NCI-H510A (cell line): ENCODE measurements around the gene PRSS16.
"Not testable (repeated sequence)": the region's sequence is repeated elsewhere in the genome, so short reads cannot be mapped to it uniquely, and the experiment has no call there.

ENCODE experiments used
- DNase-seq: peaks from one replicate; lab custom pipeline; 2025; lab: John Stamatoyannopoulos, UW

The PRSS16 gene

DNA sequence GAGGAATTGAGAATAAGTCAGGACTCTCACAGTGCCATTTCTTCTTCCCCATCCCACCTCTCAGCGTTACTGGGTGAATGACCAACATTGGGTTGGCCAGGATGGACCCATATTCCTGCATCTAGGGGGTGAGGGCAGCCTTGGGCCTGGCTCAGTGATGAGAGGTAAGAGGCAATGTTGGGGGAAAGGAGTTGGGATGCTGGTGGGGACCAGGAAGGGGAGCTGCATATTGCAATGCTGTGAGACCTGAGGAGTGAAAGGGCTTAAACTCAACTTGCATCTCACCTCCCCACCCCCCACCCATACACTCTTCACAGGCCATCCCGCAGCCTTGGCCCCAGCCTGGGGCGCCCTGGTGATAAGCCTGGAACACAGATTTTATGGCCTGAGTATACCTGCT, 1.3 kb downstream of the PRSS16 start:
- no peak for DNase-seq

DNA sequence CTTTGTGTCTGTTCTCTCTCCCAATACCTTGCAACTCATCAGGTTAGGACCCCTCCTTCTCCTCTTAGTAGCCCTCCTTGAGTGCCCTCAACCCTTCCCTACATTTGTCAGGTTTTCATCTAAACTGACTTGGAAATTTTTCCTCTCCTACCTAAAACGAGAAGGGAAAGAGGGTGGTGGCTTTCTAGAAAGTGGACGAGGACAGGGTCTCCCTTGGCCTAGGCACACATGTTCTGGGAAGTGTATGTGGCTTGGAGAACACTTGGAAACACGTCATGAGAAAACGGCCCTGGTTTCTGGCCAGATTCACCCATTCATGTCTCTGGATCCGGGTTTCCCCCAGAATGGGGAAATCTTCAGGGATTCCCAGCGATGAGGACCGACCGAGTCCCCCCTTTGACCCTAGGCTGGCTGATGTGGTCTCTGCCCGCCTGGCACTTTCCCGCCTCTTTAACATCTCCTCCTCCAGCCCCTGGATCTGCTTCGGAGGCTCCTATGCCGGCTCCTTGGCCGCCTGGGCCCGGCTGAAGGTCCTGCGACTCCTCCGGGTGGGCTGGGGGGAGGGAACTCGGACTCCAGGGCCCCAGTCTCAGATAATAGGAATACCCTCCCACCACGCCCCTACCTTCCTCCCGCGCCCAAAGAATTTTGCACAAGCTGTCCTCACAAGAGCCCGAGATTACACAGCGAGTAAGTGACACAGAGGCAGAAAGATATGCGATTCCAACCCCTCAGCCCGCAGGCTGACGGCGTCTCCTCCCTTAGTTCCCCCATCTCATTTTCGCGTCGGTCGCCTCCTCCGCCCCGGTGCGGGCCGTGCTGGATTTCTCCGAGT, 3.0 kb downstream of the PRSS16 start:
- no peak for DNase-seq

DNA sequence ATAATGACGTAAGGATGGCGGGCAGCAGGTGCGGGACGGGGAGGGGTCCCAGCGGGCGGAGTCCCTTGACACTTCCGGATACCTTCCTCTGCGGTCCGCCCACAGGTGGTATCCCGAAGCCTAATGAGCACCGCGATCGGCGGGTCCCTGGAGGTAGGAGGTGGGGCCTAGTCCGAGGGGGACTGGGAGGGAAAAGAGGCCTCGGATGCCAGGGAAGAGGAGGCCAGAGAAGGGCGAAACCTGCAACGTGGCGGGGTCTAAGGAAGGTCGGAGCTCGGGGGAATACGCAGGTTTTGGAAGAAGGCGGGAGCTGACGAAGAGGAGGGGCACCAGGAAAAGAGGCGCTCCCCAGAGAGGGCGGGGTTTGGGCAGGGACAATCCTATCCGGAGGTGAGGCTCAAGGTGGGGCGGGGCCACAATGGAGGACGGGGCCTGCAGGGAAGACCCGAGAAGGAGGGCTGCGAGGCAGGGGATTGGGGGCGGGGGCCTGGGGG, 3.7 kb downstream of the PRSS16 start:
- peak; percentile 92 for DNase-seq

DNA sequence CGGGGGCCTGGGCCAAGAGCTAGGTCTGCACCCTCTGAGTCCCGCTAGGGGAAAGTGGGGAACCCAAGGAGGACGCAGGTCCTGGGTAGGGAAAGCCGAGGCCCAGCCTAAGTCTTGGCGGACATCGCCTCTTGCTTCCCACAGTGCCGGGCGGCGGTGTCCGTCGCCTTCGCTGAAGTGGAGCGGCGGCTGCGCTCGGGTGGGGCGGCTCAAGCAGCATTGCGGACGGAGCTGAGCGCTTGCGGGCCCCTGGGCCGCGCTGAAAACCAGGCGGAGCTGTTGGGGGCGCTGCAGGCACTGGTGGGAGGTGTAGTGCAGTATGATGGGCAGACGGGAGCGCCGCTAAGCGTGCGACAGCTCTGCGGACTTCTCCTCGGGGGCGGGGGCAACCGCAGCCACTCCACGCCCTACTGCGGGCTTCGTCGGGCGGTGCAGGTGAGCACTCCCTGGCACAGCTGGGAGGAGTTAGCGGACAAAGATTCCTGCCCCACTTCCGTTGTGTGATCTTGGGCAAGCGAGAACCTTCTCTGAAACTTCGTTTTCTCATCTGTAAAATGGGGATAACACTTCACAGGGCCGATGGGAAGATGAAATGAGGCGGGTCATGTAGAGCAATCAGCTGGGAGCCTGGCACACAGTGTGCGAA, 4.2 kb downstream of the PRSS16 start:
- peak; percentile 80 for DNase-seq

DNA sequence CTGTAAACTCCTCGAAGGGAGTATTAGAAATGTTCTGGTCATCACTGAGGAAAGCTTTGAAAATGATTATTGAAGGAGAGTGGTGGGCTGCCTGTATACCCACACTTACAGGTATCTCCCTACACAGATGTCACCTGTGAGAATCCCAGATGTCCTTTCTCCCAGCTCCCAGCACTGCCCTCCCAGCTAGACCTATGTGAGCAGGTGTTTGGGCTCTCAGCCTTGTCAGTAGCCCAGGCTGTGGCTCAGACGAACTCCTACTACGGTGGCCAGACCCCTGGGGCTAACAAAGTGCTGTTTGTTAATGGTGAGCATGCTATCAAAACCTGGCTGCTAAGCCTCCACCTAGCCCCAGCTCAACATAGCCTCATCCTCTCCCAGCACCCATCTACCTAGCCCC, 7.1 kb downstream of the PRSS16 start:
- no peak for DNase-seq

DNA sequence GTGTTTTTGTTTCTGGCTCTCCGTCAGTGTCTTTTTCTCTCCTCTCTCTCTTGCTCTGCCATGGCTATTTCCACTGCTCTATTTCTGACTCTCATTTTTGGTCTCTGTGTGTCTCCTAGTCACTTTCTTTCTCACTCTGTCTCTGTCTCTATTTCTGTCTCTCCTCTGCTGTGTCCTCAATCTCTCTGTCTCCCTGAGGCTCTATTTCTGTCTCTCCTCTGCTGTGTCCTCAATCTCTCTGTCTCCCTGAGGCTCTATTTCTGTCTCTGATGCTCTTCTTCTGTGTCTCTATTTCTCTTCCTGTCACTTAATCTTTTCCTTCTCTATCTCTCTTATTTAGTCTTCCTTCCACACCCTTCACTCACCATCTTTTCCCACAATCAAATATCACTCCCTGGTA, 8.4 kb downstream of the PRSS16 start:
- no peak for DNase-seq

DNA sequence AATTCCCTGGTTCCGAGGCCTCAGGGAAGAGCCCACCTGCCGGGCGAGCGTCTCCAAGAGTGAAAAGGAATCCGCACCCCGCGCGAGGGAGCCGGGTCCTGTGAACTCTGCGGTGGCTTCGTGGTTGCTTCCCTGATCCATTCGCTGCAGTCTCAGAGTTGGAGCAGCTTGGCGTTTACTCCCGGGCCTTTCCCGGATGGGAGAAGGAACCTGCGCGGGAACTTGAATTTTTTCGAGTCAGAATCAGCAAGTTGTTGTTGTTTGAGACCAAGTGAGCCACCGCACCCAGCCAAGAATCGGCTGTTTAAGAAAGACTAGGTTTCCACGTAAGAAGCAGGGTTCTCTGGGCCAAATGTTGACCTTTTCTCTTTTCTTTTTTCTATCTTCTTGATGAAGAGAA, 12.9 kb downstream of the PRSS16 start:
- DNase-seq: no peak

DNA sequence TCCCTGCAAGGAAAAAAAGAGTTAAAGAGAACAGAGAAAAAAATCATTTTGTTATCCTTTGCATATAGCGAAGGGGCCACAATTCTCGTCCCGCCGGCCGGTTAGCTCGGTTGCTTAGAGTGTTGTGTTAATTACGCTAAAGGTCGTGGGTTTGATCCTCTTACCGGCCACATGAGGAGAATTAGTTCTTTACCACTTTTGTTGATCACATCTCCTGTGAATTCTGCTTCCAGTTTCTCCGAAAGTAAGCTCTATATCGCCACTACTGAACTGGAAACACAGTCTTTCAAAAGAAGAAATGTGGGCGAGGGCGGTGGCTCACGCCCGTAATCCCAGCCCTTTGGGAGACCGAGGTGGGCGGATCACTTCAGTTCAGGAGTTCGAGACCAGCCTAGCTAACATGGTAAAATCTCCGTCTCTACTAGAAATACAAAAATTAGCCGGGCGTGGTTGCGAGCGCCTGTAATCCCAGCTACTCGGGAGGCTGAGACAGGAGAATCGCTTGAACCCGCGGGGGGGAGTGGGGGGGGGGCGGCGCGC, 13.4 kb downstream of the PRSS16 start:
- no peak for DNase-seq

DNA sequence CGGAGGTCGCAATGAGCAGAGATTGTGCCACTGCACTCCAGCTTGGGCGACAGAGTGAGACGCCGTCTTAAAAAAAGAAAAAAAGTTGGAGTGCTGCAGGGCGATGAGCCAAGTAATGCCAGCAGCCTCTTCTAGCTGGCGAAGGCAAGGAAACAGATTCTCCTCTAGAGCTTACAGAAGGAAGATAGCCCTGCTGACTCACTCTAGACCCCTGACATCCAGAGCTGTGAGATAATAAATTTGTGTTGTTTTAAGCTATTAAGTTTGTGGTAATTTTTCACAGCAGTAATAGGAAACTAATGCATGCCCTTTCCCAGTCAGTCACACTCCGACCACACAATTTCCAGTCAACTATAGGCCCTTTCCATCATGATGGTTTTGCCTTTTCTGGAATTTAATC, 16.4 kb downstream of the PRSS16 start:
- no peak for DNase-seq

DNA sequence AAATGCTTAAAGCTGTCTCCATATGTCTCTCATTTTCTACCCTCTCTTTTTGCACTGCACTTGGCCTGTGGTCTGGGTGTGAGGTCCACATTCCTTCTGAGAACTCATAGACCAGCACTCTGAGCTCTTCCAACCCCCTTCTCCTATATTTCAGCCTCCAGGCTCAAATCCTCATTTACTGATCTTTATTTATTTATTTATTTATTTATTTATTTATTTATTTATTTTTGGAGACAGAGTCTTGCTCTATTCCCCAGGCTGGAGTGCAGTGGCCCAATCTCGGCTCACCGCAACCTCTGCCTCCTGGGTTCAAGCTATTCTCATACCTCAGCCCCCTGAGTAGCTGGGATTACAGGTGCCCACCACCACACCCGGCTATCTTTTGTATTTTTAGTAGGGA, 19.5 kb downstream of the PRSS16 start:
- DNase-seq: not testable (repeated sequence)

DNA sequence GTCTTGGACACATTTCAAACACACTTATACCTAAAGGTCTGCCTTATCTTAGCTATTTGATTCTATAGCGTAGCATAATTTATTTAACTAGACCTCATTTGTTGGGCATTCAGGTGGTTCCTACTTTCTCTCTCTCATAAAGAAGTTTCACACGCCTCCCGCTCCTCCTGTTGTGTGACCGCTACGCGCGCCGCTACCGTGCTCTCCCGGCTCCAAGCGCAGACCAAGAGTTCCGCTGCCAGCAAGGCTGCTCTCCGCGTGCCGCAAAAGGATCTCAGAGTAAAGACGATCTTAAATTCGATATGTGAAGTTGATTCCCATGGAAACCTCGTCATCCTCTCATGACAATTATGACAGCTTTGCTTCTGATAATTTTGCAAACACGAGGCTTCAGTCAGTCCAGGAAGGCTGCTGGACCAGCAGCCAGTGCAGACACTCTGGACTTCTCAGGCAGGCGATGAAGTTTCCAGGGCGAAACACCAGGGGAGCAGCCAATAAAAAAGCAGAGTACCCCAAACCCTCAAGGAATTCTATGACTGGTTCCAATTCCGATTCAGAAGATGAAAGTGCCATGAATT, 20.4 kb downstream of the PRSS16 start:
- DNase-seq: no peak

DNA sequence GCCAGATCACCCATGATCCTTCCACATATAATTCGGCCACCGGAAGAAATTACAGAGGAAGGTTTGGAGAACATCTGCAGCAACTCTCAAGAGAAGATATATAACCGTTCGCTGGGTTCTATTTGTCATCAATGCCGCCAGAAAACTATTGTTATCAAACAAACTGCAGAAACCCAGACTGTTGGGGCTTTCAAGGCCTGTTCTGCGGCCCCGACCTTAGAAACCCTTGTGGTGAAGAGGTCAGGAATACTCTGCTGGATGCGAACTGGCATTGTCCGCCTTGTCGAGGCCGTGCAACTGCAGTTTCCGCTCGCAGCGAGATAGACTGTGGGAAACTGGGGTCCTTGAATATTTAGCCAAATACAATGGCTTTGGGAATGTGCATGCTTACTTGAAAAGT, 21.3 kb downstream of the PRSS16 start:
- DNase-seq: no peak

DNA sequence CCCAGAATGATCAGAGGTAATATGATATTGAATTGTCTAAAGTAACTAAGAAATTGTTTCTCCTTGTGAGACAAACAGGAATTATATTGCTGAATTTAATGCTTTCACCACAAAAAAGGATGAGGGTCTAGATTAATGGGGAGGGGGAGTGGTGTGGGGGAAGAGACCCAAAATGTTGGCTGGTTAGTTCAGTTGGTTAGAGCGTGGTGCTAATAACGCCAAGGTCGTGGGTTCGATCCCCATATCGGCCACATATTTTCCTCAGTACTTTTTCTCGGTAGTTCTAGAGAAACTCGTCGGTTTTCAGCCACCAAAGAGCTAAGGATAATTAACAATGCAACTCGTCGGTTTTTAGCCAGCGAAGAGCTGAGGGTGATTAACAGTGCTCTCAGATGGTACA, 26.3 kb downstream of the PRSS16 start:
- DNase-seq: no peak

DNA sequence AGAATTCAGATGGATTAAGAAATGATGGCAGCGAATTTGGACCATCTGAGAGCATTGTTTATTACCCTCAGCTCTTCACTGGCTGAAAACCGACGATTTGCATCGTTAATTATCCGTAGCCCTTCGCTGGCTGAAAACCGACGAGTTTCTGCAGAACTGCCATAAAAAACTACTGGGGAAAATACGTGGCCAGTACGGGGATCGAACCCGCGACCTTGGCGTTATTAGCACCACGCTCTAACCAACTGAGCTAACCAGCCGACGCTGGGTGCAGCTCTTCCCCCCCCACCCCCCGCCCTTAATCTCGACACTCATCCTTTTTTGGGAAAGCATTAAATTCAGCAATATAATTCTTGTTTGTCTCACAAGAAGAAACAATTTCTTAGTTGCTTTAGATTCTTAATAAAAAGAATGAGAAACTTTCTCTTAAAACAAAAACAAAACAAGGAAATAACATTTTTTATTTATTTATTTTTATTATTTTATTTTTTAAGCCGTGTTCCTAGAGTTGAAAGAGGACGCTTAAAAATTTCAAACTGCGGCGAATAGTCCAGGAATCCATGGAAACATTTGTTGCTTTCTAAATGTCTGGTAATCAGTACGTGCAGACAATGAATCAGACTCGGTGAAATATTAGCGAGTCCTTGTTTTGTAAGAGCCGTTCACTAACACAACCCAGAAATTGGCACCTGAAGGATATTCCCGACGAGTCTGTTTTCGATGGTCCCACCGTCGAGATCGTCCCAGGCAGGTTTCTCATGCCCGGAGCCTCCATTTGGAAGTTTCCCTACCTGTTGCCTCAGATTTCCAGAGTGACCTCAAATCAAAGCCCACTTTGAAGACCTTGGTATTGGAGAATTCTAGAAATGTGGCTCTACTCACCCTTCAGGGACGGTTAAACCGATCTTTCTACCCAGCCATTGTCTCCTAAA, 27.8 kb downstream of the PRSS16 start:
- DNase-seq: no peak

DNA sequence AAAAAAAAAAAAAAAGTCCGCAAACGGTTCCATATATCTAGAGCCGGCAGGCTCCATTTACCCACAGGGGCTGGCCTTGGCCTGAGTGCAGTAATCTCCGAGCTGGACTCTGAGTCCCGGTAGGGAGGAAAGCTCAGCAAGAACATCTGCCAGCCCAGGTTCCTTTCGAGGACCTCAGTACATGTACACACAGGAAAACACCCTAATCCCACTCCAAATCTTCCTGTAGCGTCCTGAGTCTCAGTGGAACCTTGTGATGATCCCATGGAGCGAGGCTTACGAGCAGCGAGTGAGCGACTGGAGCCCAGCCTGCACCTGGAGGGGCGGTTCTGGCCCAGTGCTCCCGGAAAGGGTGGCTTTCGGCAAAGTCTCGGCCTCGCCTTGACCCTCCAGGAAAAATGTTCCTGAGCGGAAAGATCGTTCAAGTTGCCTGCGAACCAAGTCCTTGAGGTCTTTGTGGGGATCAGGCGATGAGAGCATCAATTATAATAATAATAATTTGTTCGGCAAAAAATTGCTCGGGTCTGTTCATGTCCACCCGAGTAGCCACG, 32.1 kb downstream of the PRSS16 start:
- no peak for DNase-seq

DNA sequence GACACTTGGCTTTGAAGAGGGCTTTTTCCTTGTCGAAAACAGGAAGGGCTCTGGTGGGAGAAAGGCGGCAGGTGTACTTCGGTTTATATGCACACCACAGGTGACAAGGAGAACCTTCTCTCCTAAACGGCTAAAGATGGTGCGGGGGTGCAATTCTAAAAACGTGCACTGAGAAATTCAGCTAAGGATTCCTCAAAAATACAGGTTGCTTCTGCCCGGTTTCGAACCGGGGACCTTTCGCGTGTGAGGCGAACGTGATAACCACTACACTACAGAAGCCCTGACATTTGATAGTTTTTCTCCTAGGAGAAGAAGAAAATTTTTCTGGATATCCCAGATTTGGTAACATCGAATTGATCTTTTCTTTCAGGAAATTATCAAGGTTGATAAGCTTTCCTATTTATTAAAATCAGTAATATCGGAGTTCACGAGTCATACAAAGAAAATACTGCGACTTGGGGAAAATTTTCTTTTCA, 32.6 kb downstream of the PRSS16 start:
- no peak for DNase-seq

DNA sequence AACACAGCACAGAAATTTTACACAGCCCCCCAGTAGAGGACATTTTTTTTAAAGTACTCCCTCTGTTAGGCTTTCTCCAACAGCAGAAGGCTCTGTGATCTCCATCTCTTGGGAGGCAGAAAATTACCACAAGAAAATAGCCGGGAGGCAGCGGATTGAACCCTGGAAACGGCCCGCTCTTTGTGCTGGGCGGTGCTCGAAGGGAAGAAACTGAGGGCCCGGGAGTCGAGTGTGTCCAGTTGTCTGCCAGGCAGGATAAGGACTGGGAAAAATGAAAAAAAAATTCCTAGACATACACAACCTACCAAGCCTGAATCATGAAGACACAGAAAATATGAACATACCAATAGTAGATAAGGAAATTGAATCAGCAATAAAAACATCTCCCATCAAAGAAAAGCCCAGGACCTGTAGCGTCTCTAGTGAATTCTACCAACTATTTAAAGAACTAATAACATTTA, 33.1 kb downstream of the PRSS16 start:
- DNase-seq: no peak

DNA sequence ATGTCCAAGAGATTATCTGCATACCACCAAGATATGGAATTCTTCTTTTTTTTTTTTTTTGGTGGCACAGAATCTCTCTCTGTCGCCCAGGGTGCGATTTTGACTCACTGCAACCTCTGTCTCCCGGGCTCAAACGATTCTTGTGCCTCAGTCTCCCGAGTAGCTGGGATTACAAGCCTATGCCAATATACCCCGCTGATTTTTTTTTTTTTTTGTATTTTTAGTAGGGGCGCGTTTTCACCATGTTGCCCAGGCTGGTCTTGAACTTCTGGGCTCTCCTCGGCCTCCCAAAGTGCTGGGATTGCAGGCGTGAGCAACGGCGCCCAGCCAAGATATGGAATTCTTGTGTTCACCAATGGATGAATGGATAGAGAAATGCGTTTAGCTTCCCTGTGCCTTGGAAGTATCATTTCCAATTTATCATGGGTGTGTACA, 33.6 kb downstream of the PRSS16 start:
- DNase-seq: no peak

DNA sequence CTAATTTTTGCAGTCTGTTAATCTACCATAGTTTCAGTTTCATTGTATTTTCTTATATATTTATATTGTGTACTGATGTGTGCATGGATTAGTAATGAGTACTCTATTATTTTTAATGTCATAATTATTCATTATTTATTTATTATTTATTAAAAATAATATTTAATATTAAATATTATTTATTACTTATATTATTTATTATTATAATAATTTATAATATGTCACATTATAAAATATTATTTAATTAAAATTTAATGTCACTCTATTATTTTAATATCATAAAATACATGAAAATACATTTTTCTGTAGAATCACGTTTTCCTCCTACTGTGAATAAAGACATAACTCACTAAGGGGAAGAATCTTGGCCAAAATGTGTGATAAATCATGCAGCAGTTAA, 34.1 kb downstream of the PRSS16 start:
- no peak for DNase-seq

DNA sequence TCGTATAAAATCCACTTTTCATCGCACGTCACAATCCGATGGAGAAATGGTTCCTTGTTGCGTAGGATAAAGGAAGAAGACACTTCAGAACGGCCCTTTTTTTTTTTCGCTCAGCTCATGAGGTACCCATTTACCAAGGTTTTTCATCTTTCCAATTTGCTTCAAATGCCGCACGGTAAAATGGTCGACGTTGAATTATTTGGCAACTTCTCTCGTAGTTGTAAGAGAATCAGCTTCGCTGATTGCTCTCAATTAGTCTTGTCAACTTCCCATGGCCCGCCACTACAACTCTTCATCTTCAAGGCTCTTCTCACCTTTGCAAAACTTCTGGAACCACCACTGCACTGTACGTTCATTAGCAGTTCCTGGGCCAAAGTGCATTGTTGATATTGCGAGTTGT, 35.8 kb downstream of the PRSS16 start:
- no peak for DNase-seq

DNA sequence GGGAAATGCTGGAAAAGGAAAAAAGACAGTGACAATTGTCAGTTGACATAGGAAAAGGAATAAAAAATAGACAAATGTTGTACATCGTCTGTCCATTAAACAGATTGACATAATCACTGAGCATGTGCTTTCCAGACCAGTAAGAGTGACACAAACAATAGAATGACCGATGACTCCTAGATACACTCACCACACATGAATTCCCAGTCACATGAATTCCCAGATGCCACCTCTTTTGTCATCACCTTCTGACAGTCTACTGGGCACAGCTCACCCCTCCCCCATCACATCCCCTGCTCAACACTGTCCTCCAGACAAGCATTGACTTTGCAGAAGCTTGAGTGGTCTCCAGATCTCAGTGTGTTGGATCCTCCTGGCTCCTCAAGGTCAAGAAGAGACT, 38.6 kb downstream of the PRSS16 start:
- DNase-seq: no peak
